ENCODE results near the gene RPS27L.

DNA sequence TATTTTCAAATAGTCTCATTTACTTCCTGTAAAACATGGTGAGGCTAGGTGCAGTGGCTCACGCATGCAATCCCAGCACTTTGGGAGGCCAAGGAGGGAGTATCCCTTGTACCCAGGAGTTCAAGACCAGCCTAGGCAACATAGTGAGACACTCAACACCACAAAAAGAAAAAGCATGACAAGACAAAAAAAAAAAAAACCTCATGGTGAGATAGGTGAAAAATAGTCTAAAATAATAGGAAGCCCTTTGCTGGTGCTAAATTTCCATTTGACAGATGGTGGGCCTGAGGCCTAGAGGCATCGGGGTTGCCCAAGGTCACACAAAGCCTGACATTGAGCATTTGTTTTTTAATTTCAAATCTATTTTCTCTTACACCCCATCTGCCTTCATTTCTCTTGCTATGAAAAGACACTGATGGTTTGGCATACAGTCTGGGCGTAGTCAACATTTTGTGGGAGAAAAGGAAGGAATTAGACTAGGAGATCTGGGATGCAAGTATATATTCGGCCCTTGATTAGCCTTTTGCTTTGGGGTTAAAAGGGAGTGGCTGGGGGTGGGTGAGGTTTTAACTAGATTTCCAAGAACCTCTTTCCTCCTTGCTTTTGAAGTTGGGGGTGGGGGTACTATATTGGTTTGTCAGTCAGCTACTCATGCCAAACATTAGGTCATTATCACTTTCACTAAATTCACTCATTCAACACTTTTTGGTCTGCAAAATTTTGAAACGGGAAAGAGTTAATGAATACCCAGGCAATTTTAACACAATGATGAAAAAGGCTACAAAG lies 43.4 kb upstream of the RPS27L start:
- TF ChIP-seq CTCF (IDR thresholded peaks at IDR 0.05; ENCODE audit: low read depth, low read length, missing input control), result no peak
- no peak for TF ChIP-seq REST (IDR thresholded peaks at IDR 0.05)
- no peak for TF ChIP-seq EGR1 (IDR thresholded peaks at IDR 0.05; ENCODE audit: low read depth in 2 of 2)
- no peak for TF ChIP-seq SP1 (IDR thresholded peaks at IDR 0.05)
- no peak for TF ChIP-seq HNF4A (conservative IDR thresholded peaks at IDR 0.05)
- TF ChIP-seq GABPA (IDR thresholded peaks at IDR 0.05 in 1 of 2, conservative IDR thresholded peaks at IDR 0.05 in 1 of 2), result no peak
- TF ChIP-seq TAF1 (conservative IDR thresholded peaks at IDR 0.05), result no peak
- TF ChIP-seq RAD21 (IDR thresholded peaks at IDR 0.05), result no peak
